ENCODE data around the gene TVP23C.
"Not testable (repeated sequence)": the region's sequence is repeated elsewhere in the genome, so short reads cannot be mapped to it uniquely, and the experiment has no call there.

- TF ChIP-seq CTCF (conservative IDR thresholded peaks at IDR 0.05; ENCODE audit: low read depth, low read length); EZH2 (IDR thresholded peaks at IDR 0.05; ENCODE audit: borderline replicate concordance, low read depth, low read length, poor library complexity, severe bottlenecking): not testable (repeated sequence)
Measured at GRCh38 chr17:15574660-15575059, 11.4 kb upstream of the TVP23C start.
